GM12872 (cell line): ENCODE results near the gene MUSTN1.
A peak's percentile ranks its signal among the peaks of the same experiment; 100 is the strongest.

Experiments used
- TF ChIP-seq, protein P1 (sequence below): IDR thresholded peaks from 3 replicates; pipeline ENCODE4 v1.5.1; 2011; ENCODE audit warnings: low read depth, mild to moderate bottlenecking, low read length, moderate library complexity; ENCODE audit not compliant: insufficient read depth

The MUSTN1 gene

DNA sequence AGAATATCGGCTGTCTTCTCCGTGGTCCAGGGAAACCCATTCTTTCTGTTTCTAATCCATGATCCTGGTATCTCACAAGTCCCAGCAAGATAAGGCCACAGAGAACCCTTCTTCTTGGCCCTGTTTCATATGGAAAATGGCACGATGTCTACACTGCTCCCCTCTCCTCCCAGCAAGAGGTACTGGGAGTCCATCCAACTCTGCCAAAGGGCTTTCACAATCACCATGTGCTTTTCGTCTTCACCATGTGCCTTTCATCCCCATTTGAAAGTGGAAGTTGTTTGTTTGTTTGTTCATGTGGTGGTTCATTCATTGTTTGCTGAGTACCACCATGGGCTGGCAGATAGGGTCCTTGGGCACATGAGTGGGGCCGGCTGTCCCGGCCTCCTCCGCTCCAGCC lies 34.7 kb downstream of the MUSTN1 start:
- TF ChIP-seq, protein P1, sequence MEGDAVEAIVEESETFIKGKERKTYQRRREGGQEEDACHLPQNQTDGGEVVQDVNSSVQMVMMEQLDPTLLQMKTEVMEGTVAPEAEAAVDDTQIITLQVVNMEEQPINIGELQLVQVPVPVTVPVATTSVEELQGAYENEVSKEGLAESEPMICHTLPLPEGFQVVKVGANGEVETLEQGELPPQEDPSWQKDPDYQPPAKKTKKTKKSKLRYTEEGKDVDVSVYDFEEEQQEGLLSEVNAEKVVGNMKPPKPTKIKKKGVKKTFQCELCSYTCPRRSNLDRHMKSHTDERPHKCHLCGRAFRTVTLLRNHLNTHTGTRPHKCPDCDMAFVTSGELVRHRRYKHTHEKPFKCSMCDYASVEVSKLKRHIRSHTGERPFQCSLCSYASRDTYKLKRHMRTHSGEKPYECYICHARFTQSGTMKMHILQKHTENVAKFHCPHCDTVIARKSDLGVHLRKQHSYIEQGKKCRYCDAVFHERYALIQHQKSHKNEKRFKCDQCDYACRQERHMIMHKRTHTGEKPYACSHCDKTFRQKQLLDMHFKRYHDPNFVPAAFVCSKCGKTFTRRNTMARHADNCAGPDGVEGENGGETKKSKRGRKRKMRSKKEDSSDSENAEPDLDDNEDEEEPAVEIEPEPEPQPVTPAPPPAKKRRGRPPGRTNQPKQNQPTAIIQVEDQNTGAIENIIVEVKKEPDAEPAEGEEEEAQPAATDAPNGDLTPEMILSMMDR = no peak

- TF ChIP-seq, protein P1 = peak; percentile 82
Observed at GRCh38 chr3:52798978-52799476, 35.8 kb downstream of the MUSTN1 start.

DNA sequence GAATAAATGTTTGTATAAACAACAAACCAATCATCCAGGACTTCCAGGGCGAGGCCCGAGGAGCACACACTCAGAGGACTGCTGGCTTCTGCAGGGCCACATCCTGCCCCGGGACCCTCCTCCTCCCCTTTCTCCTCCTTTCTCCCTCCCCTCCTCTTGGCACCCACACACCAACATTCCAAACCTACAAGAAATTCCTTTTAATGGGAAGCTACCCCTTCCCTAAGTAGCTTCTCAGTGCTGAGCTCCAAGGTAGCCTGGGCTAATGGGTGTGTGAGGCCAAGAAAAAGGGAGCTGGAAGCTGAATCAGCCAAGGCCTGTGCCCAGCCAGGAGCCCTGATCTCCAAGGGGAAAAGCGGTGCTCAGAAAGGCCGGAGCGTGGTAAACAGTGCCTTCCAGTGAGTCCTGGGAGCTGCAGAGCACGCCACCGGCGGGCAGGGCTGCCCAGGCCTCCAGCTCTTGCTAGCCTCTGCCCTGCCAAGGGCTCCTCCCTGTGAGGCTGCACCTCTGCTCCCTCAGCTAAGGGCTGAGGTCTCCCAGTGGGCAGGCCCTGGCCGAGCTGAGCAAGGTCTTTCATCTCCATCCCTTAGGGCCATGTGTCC lies 36.3 kb downstream of the MUSTN1 start:
- TF ChIP-seq, protein P1 = no peak

- TF ChIP-seq, protein P1 = no peak
Observed at GRCh38 chr3:52796411-52796810, 38.4 kb downstream of the MUSTN1 start.

GRCh38 chr3:52795298-52795900 lies 39.4 kb downstream of the MUSTN1 start:
- TF ChIP-seq, protein P1 = no peak

DNA sequence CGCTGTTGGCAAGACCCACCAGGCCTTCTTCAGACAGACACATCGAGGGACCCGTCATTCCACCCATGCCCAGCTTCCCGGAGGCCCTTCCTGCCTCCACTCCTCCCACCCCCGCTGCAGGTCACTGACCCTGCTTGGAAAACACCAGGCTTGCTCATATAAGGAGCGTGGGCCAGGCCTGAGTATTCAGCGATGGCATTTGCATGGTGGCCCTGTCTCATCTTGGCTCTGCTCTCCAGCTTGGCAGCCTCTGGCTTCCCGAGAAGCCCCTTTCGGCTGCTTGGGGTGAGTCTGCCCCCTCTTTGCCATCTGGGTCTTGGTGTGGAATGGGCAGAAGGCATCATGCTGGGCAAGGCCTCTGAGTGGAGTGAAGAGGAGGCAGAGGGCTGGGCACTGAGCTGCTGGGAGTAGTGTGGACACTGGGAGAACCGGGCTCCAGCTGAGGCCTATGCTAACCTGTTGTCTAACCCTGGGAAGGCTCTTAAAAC lies 40.2 kb downstream of the MUSTN1 start, which contains the start of gene ITIH3:
ITIH3 (plus strand) TSS at position 185 of the 488 bp plus-strand sequence; CDS start at position 193, 8 bp downstream.
- TF ChIP-seq, protein P1 = no peak

GRCh38 chr3:52793702-52794611 lies 40.9 kb downstream of the MUSTN1 start:
- TF ChIP-seq, protein P1 = no peak
